ENCODE results near the gene LGALS7B.
"Not testable (repeated sequence)": the region's sequence is repeated elsewhere in the genome, so short reads cannot be mapped to it uniquely, and the experiment has no call there.

The LGALS7B gene

GRCh38 chr19:38770228-38770948 is 18.6 kb upstream of the LGALS7B start:
- not testable (repeated sequence) for DNase-seq

- not testable (repeated sequence) for DNase-seq
Observed at GRCh38 chr19:38770949-38771275, 18.1 kb upstream of the LGALS7B start.

- not testable (repeated sequence) for DNase-seq
Observed at GRCh38 chr19:38771569-38771968, 17.4 kb upstream of the LGALS7B start.

GRCh38 chr19:38773469-38774177 is 15.4 kb upstream of the LGALS7B start, which contains the start of gene LGALS7:
TSS of gene LGALS7 (minus strand) at chr19:38773517. CDS start at chr19:38773492, 25 bp downstream.
- DNase-seq = no peak

DNA sequence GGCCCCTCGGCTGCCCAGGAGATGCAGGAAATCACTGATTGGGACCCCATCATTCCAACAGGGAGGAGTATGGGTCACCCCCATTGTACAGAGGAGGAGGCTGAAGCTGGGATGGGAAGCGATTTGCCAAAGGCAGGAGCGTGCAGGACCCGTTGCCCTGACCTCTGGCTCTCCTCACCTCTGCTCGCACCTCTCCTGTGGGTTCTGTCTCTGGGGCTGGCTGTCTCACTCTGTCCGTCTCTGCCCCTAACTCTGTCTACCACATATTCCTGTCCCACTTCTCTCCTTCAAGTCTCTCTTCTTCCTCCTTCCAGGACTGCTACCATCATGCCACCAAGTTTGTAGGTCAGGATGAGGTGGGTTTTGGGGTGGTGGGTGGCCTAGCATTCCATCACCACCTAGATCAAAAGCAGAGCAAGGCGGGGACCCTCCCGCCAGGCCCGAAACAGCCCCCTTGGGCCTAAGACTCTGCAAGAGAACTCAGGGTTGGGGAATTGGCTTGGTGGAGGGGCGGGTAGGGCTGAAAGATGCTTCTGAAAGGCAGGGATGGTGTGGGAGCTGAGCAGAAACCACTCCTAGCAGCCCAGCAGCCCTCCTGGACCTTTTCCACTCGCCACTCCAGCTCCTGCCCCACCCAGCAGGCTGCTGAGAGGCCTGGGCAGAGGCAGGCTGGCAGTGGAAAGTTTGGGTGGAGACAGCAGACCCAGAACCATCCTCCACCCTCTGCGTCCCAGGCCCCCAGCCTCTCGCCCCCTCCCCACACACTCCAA is 14.6 kb upstream of the LGALS7B start:
- no peak for DNase-seq

DNA sequence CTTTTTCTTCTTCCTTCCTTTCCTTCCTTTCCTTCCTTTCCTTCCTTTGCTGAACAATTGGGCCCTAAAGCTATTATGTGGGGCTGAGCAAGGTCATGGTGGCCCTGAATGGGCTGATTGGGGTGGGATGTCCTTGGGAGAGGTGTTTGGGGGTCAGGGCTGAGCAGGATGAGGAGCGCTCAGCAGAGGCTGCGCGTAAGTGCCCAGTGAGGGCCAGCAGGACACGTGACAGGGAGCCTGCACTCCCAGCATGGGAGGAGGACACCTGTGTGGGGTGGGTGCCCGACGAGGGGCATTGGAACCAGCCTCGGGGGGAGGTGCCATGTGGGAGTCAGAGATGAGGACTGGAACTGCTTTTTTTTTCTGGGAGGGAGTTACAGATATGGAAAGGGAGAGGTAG is 10.3 kb upstream of the LGALS7B start:
- DNase-seq = no peak

DNA sequence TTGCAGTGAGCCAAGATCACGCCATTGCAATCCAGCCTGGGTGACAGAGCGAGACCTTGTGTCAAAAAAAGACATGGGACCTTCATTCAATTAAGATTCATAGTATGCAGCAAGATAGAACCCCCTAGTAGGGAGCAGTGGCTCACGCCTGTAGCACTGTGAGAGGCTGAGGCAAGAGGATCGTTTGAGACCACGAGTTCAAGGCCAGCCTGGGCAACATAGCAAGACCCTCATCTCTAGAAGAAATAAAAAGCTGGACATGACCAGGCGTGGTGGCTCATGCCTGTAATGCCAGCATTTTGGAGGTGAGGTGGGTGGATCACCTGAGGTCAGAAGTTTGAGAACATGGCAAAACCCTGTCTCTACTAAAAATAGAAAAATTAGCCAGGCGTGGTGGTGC is 8.6 kb upstream of the LGALS7B start:
- DNase-seq = no peak

GRCh38 chr19:38781058-38781457 is 7.9 kb upstream of the LGALS7B start:
- no peak for DNase-seq

- DNase-seq = not testable (repeated sequence)
Observed at GRCh38 chr19:38782212-38782611, 6.8 kb upstream of the LGALS7B start.

DNA sequence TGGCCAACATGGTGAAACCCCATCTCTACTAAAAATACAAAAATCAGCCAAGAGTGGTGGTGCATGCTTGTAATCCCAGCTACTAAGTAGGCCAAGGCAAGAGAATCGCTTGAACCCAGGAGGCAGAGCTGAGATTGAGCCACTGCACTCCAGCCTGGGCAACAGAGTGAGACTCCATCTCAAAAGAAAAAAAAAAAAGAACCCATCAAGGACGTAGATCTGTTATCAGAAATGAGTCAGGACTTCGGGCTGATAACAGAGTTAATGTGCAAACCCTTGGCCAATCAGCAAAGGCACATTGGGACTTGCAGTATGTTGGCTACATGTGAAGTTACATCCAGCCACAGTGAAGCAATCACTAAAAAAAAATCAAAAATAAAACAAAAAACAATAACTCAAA is 4.8 kb upstream of the LGALS7B start:
- DNase-seq = no peak

DNA sequence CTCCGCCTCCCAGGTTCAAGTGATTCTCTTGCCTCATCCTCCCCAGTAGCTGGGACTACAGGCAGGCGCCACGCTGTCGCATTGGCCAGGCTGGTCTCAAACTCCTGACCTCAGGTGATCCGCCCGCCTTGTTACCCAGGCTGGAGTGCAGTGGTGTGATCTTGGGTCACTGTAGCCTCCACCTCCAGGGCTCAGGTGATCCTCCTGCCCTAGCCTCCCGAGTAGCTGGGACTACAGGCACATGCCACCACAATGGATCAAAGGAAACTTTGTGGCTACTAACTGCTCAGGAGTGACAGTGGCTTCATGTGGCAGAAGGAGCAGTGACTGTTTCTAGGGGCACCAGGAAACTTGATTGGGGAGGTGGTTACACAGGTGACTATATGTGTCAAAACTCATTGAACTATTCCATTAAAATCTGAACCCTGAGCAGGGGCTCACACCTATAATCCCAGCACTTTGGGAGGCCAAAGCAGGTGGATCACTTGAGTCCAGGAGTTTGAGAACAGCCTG is 3.8 kb upstream of the LGALS7B start:
- DNase-seq = no peak

DNA sequence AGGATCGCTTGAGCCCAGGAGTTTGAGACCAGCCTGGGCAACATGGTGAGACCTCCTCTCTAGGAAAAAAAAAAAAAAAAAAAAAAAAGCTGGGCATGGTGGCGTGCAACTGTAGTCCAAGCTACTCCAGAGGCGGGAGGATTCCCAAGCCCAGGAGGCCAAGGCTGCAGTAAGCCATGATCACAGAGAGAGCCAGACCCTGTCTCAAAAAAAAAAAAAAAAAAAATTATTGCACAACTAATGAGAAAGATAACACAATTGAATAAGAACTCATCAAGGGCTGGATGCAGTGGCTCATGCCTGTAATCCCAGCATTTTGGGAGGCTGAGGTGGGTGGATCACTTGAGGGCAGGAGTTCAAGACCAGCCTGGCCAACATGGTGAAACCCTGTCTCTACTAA is 2.9 kb upstream of the LGALS7B start:
- DNase-seq = not testable (repeated sequence)

GRCh38 chr19:38786572-38787265 is 2.3 kb upstream of the LGALS7B start:
- no peak for DNase-seq

GRCh38 chr19:38790507-38791403 is 1.8 kb downstream of the LGALS7B start:
- DNase-seq = not testable (repeated sequence)

- not testable (repeated sequence) for DNase-seq
Observed at GRCh38 chr19:38791451-38792064, 2.6 kb downstream of the LGALS7B start.

DNA sequence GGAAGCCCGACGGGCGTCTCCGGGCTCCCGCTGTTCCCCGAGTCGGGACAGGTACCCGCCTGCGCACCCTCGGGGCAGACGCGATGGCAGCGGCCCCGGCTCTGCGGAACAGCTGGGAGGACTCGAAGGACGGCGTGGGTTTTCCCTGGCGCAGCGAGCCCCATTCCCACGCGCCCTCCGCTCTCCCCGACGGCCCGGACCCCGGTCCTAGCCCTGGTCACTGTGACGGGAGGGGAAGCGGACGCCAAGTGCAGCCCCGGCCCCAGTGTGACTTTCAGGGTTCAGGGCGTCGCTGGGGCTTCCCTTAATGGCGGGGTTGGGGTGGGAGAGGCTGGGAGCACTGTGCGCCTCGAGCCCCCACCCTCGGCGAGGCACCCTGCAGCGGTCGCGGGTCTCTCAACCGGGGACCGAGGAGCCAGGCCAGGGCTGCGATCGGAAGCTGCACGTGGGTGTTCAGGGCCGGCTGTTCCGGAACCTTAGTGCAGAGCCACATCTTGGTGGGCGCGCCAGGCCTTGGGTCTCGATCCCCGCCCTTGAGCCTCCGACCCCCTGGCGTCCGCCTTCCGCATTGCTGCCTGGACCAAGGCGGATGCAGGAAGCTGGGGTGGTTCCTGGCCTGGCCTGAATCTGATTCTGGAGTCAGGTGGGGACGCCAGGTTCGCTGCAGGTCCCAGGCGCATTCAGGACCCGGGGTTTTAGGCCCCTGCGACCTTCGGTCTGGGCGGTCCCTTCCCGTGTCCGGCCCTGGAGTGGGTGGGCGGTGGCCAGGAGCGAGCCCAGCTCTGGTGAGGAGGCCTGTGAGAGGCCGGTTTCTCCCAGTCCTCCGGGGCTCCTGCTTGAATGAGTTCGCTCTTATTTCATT is 3.5 kb downstream of the LGALS7B start:
- DNase-seq = peak; percentile 55

DNA sequence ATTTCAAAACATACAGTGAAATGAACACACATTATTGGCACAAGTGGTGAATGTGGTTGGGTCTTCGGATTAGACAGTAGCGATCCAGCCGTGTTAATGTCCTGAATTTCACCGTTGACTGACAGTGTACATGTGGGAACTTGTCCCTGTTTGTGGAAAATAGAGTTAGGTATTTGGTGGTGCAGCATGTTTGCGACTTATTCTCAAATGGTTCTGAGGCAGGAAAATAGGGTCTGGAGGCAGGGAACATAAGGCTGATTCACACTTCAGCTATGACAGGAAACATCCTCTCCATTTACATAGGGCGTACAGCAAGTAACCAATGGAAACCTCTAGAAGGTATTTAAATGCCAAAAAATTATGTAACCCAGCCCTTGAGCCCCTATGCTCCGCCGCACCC is 4.2 kb downstream of the LGALS7B start:
- DNase-seq = no peak

GRCh38 chr19:38793671-38794070 is 4.7 kb downstream of the LGALS7B start:
- no peak for DNase-seq

- no peak for DNase-seq
Observed at GRCh38 chr19:38795549-38795948, 6.5 kb downstream of the LGALS7B start.

DNA sequence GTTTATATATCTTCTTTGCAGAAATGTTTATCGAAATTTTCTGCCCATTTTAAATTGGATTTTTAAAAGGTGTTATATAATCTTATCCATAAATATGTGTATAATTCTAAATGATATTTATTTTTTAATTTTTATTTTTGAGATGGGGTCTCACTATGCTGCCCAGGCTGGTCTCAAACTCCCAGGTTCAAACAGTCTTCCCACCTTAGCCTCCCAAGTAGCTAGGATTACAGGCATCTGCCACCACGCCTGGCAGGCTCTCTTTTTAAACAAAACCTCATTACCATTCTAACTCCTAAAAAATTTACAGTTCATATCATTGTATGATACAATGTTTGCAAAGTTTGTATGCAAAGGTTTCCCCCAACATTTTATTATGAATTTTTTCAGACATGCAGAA is 7.2 kb downstream of the LGALS7B start:
- no peak for DNase-seq

Data from left hindlimb (tissue), 1 donor.